Measurements from ENCODE around the gene TRIM45.
"Not testable (repeated sequence)": the region's sequence is repeated elsewhere in the genome, so short reads cannot be mapped to it uniquely, and the experiment has no call there.

Gene TRIM45

GRCh38 chr1:117128323-117129079, 7.0 kb upstream of the TRIM45 start:
- no peak overlapping the region; the same call in 1 of the 2 replicates for H3K27ac ChIP-seq
- TF ChIP-seq, protein P1, sequence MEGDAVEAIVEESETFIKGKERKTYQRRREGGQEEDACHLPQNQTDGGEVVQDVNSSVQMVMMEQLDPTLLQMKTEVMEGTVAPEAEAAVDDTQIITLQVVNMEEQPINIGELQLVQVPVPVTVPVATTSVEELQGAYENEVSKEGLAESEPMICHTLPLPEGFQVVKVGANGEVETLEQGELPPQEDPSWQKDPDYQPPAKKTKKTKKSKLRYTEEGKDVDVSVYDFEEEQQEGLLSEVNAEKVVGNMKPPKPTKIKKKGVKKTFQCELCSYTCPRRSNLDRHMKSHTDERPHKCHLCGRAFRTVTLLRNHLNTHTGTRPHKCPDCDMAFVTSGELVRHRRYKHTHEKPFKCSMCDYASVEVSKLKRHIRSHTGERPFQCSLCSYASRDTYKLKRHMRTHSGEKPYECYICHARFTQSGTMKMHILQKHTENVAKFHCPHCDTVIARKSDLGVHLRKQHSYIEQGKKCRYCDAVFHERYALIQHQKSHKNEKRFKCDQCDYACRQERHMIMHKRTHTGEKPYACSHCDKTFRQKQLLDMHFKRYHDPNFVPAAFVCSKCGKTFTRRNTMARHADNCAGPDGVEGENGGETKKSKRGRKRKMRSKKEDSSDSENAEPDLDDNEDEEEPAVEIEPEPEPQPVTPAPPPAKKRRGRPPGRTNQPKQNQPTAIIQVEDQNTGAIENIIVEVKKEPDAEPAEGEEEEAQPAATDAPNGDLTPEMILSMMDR (conservative IDR thresholded peaks at IDR 0.05) = peak; percentile 83
- no peak for TF ChIP-seq ZFX (IDR thresholded peaks at IDR 0.05)

DNA sequence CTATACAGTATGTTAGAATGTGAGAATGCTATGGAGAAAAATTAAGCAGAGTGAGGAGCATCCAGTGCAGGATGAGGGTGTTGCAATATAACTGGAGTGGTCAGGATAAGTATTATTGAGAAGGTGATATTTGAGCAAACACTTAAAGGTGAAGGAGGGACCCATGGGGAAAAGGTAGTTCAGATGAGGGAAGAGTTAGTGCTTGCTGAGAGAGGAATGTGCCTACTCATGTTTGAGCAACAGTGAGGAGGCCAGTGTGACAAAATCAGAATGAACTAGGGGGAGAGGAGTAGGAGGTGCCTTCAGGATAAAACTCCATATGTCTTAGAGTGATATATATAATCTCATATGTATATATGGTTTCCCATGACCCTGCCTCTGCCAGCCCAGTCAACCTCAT, 6.2 kb upstream of the TRIM45 start:
- TF ChIP-seq ZFX (IDR thresholded peaks at IDR 0.05) = no peak
- TF ChIP-seq, protein P1 (conservative IDR thresholded peaks at IDR 0.05) = no peak
- H3K27ac ChIP-seq = no peak overlapping the region; the same call in 1 of the 2 replicates

- TF ChIP-seq ZFX (IDR thresholded peaks at IDR 0.05) = no peak
- TF ChIP-seq, protein P1 (conservative IDR thresholded peaks at IDR 0.05) = no peak
- no peak overlapping the region for H3K27ac ChIP-seq
Observed at GRCh38 chr1:117124661-117125060, 3.1 kb upstream of the TRIM45 start.

GRCh38 chr1:117123274-117123673, 1.7 kb upstream of the TRIM45 start:
- H3K27ac ChIP-seq = no peak overlapping the region
- TF ChIP-seq, protein P1 (conservative IDR thresholded peaks at IDR 0.05) = no peak
- TF ChIP-seq ZFX (IDR thresholded peaks at IDR 0.05) = no peak

DNA sequence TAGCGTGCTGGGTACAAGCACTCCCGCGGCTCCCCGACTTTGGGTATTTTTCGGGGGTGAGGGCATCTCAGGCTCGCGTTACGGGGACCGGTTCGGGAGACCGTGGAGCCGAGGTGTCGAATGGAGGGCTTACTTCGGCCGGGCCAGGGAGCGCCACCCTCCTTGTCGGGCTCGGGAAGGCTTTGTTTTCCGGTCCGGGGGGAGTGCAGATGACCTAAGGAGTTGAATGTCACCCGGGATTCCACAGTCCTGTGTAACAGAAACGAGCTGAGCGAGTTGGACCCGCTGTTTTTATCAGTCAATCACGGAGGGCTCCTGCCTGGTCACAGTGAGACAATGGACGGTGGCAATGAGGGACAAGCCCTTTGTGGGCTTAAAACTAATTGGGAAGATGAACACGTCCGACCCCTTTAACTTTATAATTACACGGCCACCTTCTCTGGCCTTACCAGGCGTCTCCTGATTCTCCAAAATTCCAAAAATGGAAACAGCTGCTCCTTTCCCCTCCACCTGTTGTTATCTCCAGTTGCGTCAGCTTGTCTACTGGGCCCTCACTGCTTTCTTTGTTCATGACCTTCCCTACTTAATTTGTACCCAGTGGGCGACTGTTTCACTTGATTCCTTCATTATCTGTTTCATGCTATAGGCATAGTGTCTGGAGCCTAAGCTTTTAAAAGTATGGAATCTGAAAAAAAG, 929 bp upstream of the TRIM45 start:
- no peak for TF ChIP-seq ZFX (IDR thresholded peaks at IDR 0.05)
- TF ChIP-seq, protein P1 (conservative IDR thresholded peaks at IDR 0.05) = peak; percentile 55
- peak overlapping the region; percentile 78 for H3K27ac ChIP-seq

DNA sequence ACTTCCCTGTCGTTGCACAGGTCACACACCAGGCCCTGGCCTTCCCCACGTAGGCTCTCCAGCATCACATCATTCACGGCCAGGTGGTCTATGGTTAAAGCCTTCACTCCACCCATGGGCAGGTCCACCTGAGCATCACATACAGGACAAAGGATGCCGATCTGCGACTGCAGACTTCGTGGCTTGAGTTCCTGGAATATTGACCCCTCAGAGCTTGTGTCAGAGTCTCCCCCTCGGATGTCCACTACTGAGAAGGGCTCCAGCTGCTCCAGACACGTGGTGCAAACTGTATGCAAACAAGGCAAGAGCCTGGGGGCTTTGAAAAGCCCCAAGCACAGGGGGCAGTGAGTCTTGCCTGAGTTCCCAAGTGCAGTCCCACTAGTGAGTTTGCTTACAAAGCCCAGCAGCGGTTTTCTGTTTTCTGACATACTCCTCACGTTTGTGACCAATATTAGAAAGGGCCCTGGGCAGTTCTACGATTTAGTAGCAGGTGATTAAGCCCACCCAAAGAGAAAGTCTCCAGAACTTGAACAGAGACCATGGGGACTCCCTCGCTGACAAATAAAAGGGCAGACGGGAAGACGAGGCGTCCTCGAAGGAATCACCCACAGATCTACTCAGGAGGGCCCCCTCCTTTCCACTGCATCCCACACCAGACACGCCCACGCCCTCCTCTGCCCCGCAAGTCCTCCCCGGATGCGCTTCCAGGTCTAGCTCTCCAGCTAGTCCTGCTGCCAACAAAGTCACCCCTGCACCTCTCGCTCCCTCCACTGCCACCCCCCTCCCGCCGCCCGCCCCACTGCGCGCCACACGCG, 568 bp downstream of the TRIM45 start:
- TF ChIP-seq ZFX (IDR thresholded peaks at IDR 0.05) = no peak
- H3K27ac ChIP-seq = peak overlapping the region; percentile 78

- H3K27ac ChIP-seq = not testable (repeated sequence)
Observed at GRCh38 chr1:117119144-117119543, 2.4 kb downstream of the TRIM45 start.

GRCh38 chr1:117118137-117118536, 3.4 kb downstream of the TRIM45 start:
- H3K27ac ChIP-seq = no peak overlapping the region
- TF ChIP-seq, protein P1 (conservative IDR thresholded peaks at IDR 0.05) = no peak
- TF ChIP-seq ZFX (IDR thresholded peaks at IDR 0.05) = no peak

Measured in C4-2B (cell line).